Medulla oblongata (tissue), 1 donor: ENCODE measurements around the gene RNF135.
"Not testable (repeated sequence)": the region's sequence is repeated elsewhere in the genome, so short reads cannot be mapped to it uniquely, and the experiment has no call there.

ENCODE experiments used
- DNase-seq: peaks from one replicate; pipeline ENCODE4 v3.0.0-alpha.2; 2015; ENCODE audit errors: extremely low spot score

The RNF135 gene

DNA sequence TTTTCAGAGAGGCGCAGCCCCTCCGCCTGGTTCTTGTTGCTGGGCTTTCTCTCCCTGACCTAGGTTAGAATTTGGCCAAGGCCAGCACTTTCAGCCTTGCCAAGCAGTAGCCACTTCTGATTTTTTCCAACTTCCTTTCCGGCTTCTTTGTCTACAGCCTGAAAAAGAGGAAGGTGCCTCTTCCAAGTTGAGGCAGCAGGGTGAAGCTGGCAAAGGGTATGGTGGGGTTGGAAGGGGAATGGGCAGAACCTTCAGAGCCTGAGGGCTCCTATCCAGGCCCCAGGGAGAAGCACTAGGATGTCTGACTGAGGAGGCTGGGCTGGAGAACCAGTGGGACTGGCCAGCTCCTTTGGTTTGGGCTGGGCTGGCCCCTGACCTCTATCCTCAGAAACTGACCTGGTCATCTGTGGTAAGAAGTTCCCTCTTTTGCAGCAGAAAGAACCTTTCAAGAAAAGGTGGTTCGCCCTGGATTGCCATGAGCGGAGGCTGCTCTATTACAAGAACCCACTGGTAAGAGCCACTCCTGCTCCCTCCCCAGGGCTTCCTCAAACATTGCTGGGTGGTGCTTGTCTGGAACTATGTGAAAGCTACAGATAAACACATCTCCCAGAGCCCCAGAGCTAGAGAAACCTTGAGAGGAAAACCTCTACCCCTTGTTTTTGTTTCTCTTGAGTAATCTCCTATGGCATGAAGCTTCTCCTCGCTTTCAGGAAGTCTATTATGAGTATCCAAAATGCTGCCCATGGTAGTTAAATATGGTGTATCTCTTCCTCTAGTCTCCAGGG is 16.6 kb upstream of the RNF135 start:
- DNase-seq = peak; percentile 78

GRCh38 chr17:30956764-30957374 is 14.0 kb upstream of the RNF135 start:
- no peak for DNase-seq

- DNase-seq = no peak
These were observed 13.1 kb upstream of the RNF135 start for GRCh38 chr17:30957741-30958140.

- peak; percentile 37 for DNase-seq
These were observed 12.7 kb upstream of the RNF135 start for GRCh38 chr17:30958187-30958586.

- DNase-seq = peak; percentile 38
These were observed 9.3 kb upstream of the RNF135 start for GRCh38 chr17:30961209-30962188.

DNA sequence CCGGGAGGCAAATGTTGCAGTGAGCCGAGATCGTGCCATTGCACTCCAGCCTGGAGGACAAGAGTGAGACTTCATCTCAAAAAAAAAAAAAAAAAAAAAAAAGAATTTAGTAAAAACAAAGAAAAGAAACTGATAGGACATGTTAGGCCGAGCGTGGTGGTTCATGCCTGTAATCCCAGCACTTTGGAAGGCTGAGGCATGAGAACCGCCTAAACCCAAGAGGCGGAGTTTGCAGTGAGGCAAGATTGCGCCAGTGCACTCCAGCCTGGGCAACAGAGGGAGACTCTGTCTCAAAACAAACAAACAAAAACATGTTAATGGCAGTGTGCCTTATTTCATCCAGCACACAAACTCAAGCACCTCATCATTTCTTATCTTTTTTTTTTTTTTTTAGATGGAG is 6.5 kb upstream of the RNF135 start:
- not testable (repeated sequence) for DNase-seq

DNA sequence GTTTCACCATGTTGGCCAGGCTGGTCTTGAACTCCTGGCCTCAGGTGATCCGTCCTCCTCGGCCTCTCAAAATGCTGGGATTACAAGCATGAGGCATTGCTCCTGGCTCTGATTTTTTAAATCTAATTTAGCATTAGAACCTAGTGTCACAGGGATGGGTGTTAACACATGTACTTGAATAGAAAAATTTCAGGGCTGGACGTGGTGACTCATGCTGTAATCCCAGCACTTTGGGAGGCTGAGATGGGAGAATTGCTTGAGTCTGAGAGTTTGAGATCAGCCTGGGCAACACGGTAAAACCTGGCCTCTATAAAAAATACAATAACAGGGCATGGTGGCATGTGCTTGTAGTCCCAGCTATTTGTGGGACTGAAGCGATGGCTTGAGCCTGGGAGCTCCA is 6.0 kb upstream of the RNF135 start:
- DNase-seq = no peak

DNA sequence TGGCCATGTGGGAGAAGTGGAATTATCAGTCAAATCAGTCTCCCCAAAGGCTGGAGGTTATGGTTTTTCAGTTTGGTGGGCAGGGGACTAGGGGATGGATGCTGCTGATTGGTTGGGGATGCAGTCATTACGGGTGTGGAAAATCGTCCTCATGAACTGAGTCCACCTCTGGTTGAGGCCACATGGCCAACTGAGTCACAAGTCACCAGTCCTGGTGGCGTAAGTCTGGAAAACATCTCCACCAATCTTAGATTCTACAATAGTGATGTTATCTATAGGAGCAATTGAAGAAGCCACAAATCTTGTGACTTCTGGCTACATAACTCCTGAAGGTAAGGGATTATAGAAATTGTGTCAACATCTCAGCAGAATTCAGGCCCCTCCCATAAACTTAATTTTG is 5.2 kb upstream of the RNF135 start:
- no peak for DNase-seq

DNA sequence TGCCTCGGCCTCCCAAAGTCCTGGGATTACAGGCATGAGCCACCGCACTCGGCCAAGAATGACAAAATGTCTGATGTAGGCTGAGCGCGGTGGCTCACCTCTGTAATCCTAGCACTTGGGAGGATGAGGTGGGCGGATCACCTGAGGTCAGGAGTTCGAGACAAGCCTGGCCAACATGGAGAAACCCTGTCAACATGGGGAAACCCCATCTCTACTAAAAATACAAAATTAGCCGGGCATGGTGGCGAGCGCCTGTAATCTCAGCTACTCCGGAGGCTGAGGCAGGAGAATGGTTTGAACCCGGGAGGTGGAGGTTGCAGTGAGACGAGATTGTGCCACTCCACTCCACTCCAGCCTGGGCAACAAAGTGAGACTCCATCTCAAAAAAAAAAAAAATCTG is 2.9 kb upstream of the RNF135 start:
- DNase-seq = not testable (repeated sequence)

DNA sequence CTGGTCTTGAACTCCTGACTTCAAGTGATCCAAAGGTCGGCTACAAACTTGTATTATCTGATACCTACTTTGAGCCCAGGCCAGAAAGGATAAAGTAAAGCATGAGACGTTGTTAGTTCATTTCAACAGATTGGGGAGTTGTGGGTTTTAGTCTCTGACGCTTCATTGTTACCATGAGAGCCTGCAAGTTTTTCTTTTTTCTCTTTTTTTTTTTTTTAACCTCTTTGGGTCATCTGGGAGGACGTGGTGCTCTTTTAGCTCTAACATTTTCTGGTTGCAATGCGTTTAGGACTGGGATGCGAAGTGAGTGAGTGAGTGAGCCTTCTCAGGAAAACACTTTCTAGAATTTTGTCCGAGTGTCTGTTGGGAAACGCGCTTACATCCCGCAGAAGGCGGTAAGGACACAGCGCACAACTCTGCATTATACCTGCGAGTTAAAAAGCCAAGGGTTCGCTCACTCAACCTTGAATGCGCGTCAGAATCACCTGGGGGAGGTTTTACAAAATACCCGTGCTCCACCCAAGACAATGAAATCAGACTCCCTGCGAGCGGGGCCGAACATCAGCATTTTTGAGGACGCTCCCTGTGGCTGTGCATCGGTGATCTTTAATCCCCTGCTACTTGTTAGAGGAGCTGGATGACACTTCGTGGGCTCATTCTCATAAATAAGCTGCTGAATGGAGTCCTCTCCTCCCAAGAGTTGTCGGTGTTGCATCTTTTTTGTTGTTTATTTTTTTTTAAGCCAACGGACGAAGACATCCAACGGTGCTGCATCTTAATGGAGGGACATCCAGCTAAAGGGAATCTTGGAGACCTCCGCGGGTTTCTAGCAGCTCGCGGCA is 629 bp upstream of the RNF135 start:
- peak; percentile 41 for DNase-seq

GRCh38 chr17:30975042-30975820 is 4.4 kb downstream of the RNF135 start:
- no peak for DNase-seq

DNA sequence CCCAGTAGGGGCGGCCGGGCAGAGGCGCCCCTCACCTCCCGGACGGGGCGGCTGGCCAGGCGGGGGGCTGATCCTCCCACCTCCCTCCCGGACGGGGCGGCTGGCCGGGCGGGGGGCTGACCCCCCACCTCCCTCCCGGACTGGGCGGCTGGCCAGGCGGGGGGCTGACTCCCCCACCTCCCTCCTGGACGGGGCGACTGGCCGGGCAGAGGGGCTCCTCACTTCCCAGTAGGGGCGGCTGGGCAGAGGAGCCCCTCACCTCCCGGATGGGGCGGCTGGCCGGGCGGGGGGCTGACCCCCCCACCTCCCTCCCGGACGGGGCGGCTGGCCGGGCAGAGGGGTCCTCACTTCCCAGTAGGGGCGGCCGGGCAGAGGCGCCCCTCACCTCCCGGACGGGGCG is 9.1 kb downstream of the RNF135 start:
- not testable (repeated sequence) for DNase-seq

DNA sequence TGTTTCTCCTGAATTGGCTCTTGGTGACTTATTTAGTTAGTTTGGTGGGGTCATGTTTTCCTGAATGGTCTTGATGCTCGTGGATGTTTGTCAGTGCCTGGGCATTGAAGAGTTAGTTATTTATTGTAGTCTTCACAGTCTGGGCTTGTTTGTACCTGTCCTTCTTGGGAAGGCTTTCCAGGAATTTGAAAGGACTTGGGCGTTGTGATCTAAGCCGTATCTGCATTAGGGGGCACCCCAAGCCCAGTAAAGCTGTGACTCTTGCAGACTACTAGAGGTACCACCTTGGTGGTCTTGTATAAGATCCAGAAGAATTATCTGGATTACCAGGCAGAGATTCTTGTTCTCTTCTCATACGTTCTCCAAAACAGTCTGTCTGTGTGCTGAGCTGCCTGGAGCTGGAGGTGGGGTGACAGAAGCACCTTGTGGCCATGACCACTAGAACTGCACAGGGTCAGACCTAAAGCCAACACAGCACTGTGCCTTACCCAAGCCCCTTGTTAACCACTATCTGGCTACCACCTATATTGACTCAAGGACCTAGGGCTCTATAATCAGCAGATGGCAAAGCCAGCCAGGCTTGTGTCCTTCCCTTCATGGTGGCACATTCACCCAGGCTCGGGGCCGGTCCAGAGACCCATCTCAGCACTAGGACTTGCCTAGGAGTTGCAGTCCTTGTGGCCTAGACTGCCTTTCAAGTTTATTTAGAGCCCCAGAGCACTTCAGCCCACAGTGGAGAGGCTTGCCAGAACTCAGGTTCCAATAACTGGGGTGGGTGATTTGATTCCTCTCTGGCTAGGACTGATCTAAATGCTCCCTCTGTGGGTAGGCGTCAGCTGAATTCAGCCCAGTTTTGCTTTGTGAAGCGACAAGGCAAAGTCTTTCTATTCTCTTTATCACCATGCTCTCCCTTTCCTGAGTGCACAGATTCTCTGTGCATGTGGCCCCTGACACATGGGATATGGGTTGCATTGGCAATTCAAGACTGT is 11.0 kb downstream of the RNF135 start:
- DNase-seq = no peak

GRCh38 chr17:30982855-30983254 is 12.0 kb downstream of the RNF135 start:
- DNase-seq = no peak

GRCh38 chr17:30990458-30990857 is 19.6 kb downstream of the RNF135 start:
- no peak for DNase-seq

DNA sequence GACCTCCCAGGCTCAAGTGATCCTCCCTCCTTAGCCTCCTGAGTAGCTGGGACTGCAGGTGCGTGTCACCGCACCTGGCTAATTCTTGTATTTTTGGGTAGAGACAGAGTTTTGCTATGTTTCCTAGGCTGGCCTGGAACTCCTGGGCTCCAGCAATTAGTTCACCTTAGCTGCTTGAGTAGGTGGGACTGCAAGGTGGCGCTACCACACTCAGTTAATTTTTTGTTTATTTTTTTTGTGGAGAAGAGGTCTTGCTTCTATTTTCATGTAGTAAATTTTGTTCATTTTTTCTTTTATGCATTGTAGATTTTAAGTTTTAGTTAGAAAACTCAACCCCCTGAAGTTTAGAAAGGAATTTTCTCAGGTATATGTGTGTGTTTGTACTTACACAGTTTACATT is 21.7 kb downstream of the RNF135 start:
- no peak for DNase-seq

DNA sequence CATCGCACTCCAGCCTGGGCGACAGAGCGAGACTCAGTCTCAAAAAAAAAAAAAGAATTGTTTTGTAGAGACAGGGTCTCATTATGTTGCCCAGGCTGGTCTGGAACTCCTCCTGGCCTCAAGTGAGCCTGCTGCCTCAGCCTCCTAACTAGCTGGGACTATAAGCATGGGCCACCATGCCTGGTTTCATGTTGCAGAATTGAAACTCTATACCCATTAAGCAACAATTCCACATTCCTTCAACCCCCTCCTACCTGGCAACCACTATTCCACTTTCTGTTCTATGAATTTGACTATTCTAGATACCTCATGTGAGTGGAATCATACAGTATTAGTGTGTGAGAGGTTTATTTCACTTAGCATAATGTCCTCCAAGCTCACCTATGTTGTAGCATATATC is 24.5 kb downstream of the RNF135 start:
- DNase-seq = no peak

- DNase-seq = no peak
These were observed 25.6 kb downstream of the RNF135 start for GRCh38 chr17:30996486-30996885.

DNA sequence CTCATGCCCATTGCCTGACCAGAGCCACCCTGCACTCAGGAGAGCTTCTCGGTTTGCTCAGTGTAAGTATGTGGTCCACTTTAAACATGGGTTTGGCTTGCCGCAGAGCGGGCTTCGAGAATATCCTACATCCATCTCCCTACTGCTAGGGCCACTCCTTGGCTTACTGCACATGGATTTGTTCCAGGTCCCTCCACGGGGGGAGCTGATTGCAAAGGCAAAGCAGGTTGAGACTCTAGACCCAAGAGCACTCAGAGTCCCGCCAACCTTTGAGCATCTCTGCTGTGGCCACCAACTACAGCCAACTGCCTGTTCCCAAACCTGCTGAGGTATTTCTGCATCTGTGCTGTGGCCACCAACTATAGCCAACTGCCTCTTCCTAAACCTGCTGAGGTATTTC is 26.4 kb downstream of the RNF135 start:
- no peak for DNase-seq
